Epithelial cell of esophagus (primary cell): Measurements from ENCODE around the gene WDFY4.

ENCODE experiments used
- DNase-seq: peaks from one replicate; pipeline ENCODE4 v3.0.0; 2010; ENCODE audit warnings: low read depth
- H3K4me3 ChIP-seq: 2 replicates; pipeline ENCODE4 v1.5.1; 2011; ENCODE audit warnings: mild to moderate bottlenecking, low read length, control low read depth
- TF ChIP-seq, protein P1 (sequence below): IDR thresholded peaks from 2 replicates; pipeline ENCODE4 v1.5.1; 2011; ENCODE audit warnings: low read depth, mild to moderate bottlenecking, low read length, control low read depth, inconsistent platforms; ENCODE audit not compliant: insufficient read depth; ENCODE audit errors: missing control alignments

The WDFY4 gene

GRCh38 chr10:48932831-48933664 lies 248.4 kb downstream of the WDFY4 start:
- TF ChIP-seq, protein P1, sequence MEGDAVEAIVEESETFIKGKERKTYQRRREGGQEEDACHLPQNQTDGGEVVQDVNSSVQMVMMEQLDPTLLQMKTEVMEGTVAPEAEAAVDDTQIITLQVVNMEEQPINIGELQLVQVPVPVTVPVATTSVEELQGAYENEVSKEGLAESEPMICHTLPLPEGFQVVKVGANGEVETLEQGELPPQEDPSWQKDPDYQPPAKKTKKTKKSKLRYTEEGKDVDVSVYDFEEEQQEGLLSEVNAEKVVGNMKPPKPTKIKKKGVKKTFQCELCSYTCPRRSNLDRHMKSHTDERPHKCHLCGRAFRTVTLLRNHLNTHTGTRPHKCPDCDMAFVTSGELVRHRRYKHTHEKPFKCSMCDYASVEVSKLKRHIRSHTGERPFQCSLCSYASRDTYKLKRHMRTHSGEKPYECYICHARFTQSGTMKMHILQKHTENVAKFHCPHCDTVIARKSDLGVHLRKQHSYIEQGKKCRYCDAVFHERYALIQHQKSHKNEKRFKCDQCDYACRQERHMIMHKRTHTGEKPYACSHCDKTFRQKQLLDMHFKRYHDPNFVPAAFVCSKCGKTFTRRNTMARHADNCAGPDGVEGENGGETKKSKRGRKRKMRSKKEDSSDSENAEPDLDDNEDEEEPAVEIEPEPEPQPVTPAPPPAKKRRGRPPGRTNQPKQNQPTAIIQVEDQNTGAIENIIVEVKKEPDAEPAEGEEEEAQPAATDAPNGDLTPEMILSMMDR = no peak
- no peak for DNase-seq
- no peak overlapping the region for H3K4me3 ChIP-seq

GRCh38 chr10:48934672-48935501 lies 250.2 kb downstream of the WDFY4 start:
- TF ChIP-seq, protein P1 = no peak
- H3K4me3 ChIP-seq = no peak overlapping the region
- no peak for DNase-seq

- no peak overlapping the region for H3K4me3 ChIP-seq
- TF ChIP-seq, protein P1 = no peak
- DNase-seq = no peak
Measured at GRCh38 chr10:48935577-48935976, 250.9 kb downstream of the WDFY4 start.

DNA sequence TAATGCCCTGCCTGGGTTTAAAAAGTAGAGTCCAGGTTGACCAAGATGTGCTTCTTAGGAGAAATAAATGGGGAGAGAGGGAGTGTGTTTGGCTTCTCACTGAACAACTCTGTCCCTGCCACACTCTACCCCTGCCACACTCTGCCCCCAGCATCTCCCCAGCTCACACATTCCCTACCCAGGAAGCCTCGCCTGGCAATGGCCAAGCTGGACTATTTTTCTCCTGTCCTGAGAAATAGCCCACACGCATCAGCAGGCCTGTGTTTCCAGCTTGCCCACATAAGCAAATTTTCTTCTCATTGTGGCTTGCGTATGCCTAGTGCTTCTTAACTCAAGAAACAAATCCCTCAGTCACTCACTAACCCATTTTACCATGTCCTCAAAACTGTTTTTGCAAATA lies 253.1 kb downstream of the WDFY4 start:
- no peak overlapping the region for H3K4me3 ChIP-seq
- no peak for DNase-seq
- TF ChIP-seq, protein P1 = no peak

DNA sequence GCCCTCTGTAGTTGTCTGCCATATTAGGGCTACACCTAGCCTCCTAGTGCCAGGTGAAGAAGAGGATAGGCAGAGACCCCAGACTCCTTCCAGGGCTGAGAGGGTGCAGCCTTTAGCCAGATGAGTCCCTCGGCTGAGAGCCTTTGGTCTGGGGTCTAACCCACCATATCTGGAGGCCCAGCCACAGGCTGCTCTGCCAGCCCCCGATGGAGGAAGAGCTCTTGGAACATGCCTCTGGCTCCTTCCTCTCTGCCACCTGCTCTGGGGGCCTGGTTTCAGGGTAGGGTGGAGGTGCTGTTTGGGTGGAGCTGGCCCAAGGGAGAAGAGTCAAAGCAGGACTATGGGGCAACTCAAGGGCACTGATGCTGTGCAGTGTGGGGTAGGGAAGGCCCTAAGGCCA lies 253.6 kb downstream of the WDFY4 start:
- DNase-seq = no peak
- H3K4me3 ChIP-seq = no peak overlapping the region
- TF ChIP-seq, protein P1 = no peak

GRCh38 chr10:48938990-48939536 lies 254.4 kb downstream of the WDFY4 start:
- TF ChIP-seq, protein P1 = no peak
- no peak overlapping the region for H3K4me3 ChIP-seq
- DNase-seq = no peak
